HepG2 (cell line): ENCODE results near the gene ARFGAP3. TPM values are rescaled to one million over a fixed set of nuclear protein-coding genes. Genes with fewer than 3 reads are reported as not detected.

Experiments used
- BHLHE40 ChIP-seq: IDR thresholded peaks from 2 replicates; pipeline ENCODE4 v1.6.1; 2011; ENCODE audit warnings: low read length, improper control_type of control experiment
- DPF2 ChIP-seq: sonication (generic); formaldehyde crosslinking; IDR thresholded peaks from 2 replicates; pipeline ENCODE4 v1.4.0; 2020; ENCODE audit warnings: mild to moderate bottlenecking, low read depth, missing genetic modification reagents, borderline replicate concordance
- GPN1 ChIP-seq: sonication (generic); formaldehyde crosslinking; IDR thresholded peaks from 2 replicates; pipeline ENCODE4 v1.5.1; 2020; ENCODE audit warnings: missing genetic modification reagents, borderline replicate concordance
- HMG20B ChIP-seq: conservative IDR thresholded peaks from 2 replicates; pipeline ENCODE4 v1.6.1; 2016; ENCODE audit warnings: missing genetic modification reagents, missing compliant biosample characterization
- KLF16 ChIP-seq, 2 experiments: sonication (generic) in 1 of 2; formaldehyde crosslinking in 1 of 2; IDR thresholded peaks; 2 replicates each; pipeline versions ENCODE4 v1.6.1 to v1.8.0; 2016 to 2023; ENCODE audit warnings: missing genetic modification reagents in 2 of 2, missing compliant biosample characterization in 1 of 2
- MTA3 ChIP-seq: sonication (generic); formaldehyde crosslinking; IDR thresholded peaks from 2 replicates; pipeline ENCODE4 v1.4.0; 2020; ENCODE audit warnings: missing genetic modification reagents
- REPIN1 ChIP-seq: sonication (generic); formaldehyde crosslinking; IDR thresholded peaks from 2 replicates; pipeline ENCODE4 v1.8.0; 2022; ENCODE audit warnings: missing genetic modification reagents, low read depth, mild to moderate bottlenecking, borderline replicate concordance
- SMARCE1 ChIP-seq: fragments of 450-650 bp; IDR thresholded peaks from 2 replicates; pipeline ENCODE4 v1.6.1; 2017; ENCODE audit warnings: borderline replicate concordance
- ZBTB25 ChIP-seq: IDR thresholded peaks from 2 replicates; pipeline ENCODE4 v1.6.1; 2018; ENCODE audit warnings: missing genetic modification reagents
- ZC3H4 ChIP-seq: sonication (generic); formaldehyde crosslinking; IDR thresholded peaks from 2 replicates; pipeline ENCODE4 v1.4.0; 2020; ENCODE audit warnings: missing genetic modification reagents, borderline replicate concordance
- ZMAT3 ChIP-seq: sonication (generic); formaldehyde crosslinking; conservative IDR thresholded peaks from 2 replicates; pipeline ENCODE4 v1.7.0; 2021; ENCODE audit warnings: missing genetic modification reagents
- ZNF20 ChIP-seq: sonication (generic); formaldehyde crosslinking; IDR thresholded peaks from 2 replicates; pipeline ENCODE4 v1.4.0; 2020; ENCODE audit warnings: mild to moderate bottlenecking, moderate library complexity, missing genetic modification reagents
- ZNF24 ChIP-seq: fragments of 450-650 bp; IDR thresholded peaks from 2 replicates; pipeline ENCODE4 v1.6.1; 2017; ENCODE audit warnings: antibody characterized with exemption, mild to moderate bottlenecking
- ZNF354B ChIP-seq: sonication (generic); formaldehyde crosslinking; IDR thresholded peaks from 2 replicates; pipeline ENCODE4 v1.8.0; 2022; ENCODE audit warnings: mild to moderate bottlenecking, missing genetic modification reagents
- ZNF619 ChIP-seq: sonication (generic); formaldehyde crosslinking; IDR thresholded peaks from 2 replicates; pipeline ENCODE4 v1.4.0; 2020; ENCODE audit warnings: mild to moderate bottlenecking, missing genetic modification reagents
- ZNF713 ChIP-seq: sonication (generic); formaldehyde crosslinking; IDR thresholded peaks from 2 replicates; pipeline ENCODE4 v1.4.0; 2020; ENCODE audit warnings: mild to moderate bottlenecking, missing genetic modification reagents
- ZNF737 ChIP-seq: sonication (generic); formaldehyde crosslinking; IDR thresholded peaks from 2 replicates; pipeline ENCODE4 v1.5.0; 2020; ENCODE audit warnings: missing genetic modification reagents, mild to moderate bottlenecking, borderline replicate concordance
- ZNF883 ChIP-seq: sonication (generic); formaldehyde crosslinking; IDR thresholded peaks from 2 replicates; pipeline ENCODE4 v1.5.1; 2020; ENCODE audit warnings: mild to moderate bottlenecking, missing genetic modification reagents; ENCODE audit errors: not compliant biosample characterization
- polyA plus RNA-seq, 8 experiments: library from polyadenylated mRNA; depleted of rRNA in 3 of 8; stranded (reverse) in 7 of 8; unstranded in 1 of 8; fragments of >200 nt; fragmentation: Illumina TruSeq in 4 of 8; extraction: Trizol in 4 of 8; gene quantifications; 2 replicates each; pipeline versions ENCODE4 v1.2.1 to v1.2.3, GENCODE V29; 2011 to 2016; ENCODE audit warnings: low read depth in 4 of 8, missing spikeins in 1 of 8, mixed read lengths in 1 of 8; ENCODE audit not compliant: insufficient read depth in 1 of 8
- total RNA-seq, 5 experiments: library from RNA; depleted of rRNA; stranded (reverse); fragments of >200 nt; fragmentation: Illumina TruSeq; extraction: Trizol; gene quantifications; 2 replicates each; pipeline ENCODE4 v1.2.3, GENCODE V29; 2016; ENCODE audit warnings: low read depth in 1 of 5
- TF ChIP-seq, protein P1 (sequence below): IDR thresholded peaks from 2 replicates; pipeline ENCODE4 v1.6.1; 2016; ENCODE audit warnings: missing compliant biosample characterization, missing genetic modification reagents, borderline replicate concordance
- TF ChIP-seq, protein P2 (sequence below): sonication (generic); formaldehyde crosslinking; IDR thresholded peaks from 2 replicates; pipeline ENCODE4 v1.9.0; 2021; ENCODE audit warnings: missing genetic modification reagents, borderline replicate concordance
- TF ChIP-seq, protein P3 (sequence below): fragments of 450-650 bp; IDR thresholded peaks from 2 replicates; pipeline ENCODE4 v1.6.1; 2017; ENCODE audit warnings: mild to moderate bottlenecking

Gene ARFGAP3
- total and polyA plus RNA-seq, 2 of the 13 experiments (the other 11 are each of a cell fraction or from before 2014, with no cell fraction given) = 41.7 to 61.6 TPM

DNA sequence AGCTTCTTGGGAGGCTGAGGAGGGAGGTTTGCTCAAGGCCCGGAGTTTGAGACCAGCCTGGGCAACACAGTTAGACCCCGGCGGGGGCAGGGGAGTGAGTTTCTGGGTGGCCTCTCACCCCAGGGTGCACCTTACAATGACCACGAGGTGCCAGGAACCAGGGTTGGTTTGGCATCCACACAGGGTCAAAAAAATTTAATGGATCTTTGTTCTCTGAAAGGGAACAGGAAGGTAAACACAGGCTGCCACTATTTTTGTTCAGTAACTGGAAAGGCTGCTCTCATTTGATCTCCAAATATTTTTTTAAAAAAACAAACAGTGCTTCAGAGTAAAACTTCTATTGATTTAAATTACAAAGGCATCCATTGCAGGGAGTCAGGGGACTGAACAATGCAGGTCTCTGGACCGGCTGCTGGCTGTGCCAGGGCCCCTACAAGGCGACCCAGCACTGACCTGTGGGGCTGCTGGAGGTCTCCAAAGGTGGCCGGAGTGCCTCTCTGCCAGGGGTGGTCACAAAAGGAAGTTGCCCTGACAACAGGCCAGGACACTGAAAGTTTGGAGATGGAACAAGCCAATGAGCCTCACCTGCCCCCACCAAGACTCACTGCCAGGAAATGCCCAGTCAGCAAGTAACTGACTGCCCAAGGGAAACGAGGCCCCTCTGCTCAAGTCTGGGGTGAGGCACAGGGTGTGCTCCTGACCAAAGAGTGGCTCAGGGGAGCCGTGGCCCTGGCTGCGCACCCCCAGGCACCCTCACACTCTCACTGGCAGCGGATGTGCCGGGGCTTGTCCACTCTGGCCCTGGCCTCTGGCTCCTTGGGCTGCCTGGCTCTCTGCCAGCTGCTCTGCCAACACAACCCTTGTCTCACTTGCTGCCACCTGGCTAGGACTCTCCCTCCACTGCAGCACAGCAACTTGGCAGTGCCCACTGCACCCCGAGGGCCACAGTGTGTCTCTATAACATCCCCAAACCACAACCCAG, 51.8 kb downstream of the ARFGAP3 start (continued):
- TF ChIP-seq REPIN1 (CRISPR knock-in tag) (no peak), GPN1 (CRISPR knock-in tag) (no peak), ZNF713 (no peak), ZNF20 (CRISPR knock-in tag) (no peak), HMG20B (CRISPR knock-in tag) (no peak), SMARCE1 (no peak), ZNF619 (CRISPR knock-in tag) (no peak), KLF16 (CRISPR knock-in tag; IDR thresholded peaks at IDR 0.05) (peak in 1 of 2 experiments; percentile 26; a peak in 1 of 4 replicates), ZMAT3 (no peak), ZNF737 (no peak), ZNF354B (CRISPR knock-in tag) (no peak), MTA3 (CRISPR knock-in tag) (no peak), ZC3H4 (CRISPR knock-in tag) (no peak), BHLHE40 (no peak), ZBTB25 (CRISPR knock-in tag) (0 out of 2 replicates have a peak, but pooled peaks have one; percentile 21), DPF2 (CRISPR knock-in tag) (peak; percentile 72), ZNF883 (CRISPR knock-in tag) (no peak), ZNF24 (no peak)
- TF ChIP-seq, protein P1, sequence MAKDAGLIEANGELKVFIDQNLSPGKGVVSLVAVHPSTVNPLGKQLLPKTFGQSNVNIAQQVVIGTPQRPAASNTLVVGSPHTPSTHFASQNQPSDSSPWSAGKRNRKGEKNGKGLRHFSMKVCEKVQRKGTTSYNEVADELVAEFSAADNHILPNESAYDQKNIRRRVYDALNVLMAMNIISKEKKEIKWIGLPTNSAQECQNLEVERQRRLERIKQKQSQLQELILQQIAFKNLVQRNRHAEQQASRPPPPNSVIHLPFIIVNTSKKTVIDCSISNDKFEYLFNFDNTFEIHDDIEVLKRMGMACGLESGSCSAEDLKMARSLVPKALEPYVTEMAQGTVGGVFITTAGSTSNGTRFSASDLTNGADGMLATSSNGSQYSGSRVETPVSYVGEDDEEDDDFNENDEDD (CRISPR knock-in tag) = no peak
- TF ChIP-seq, protein P2, sequence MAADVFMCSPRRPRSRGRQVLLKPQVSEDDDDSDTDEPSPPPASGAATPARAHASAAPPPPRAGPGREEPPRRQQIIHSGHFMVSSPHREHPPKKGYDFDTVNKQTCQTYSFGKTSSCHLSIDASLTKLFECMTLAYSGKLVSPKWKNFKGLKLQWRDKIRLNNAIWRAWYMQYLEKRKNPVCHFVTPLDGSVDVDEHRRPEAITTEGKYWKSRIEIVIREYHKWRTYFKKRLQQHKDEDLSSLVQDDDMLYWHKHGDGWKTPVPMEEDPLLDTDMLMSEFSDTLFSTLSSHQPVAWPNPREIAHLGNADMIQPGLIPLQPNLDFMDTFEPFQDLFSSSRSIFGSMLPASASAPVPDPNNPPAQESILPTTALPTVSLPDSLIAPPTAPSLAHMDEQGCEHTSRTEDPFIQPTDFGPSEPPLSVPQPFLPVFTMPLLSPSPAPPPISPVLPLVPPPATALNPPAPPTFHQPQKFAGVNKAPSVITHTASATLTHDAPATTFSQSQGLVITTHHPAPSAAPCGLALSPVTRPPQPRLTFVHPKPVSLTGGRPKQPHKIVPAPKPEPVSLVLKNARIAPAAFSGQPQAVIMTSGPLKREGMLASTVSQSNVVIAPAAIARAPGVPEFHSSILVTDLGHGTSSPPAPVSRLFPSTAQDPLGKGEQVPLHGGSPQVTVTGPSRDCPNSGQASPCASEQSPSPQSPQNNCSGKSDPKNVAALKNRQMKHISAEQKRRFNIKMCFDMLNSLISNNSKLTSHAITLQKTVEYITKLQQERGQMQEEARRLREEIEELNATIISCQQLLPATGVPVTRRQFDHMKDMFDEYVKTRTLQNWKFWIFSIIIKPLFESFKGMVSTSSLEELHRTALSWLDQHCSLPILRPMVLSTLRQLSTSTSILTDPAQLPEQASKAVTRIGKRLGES (CRISPR knock-in tag) = no peak
- TF ChIP-seq, protein P3, sequence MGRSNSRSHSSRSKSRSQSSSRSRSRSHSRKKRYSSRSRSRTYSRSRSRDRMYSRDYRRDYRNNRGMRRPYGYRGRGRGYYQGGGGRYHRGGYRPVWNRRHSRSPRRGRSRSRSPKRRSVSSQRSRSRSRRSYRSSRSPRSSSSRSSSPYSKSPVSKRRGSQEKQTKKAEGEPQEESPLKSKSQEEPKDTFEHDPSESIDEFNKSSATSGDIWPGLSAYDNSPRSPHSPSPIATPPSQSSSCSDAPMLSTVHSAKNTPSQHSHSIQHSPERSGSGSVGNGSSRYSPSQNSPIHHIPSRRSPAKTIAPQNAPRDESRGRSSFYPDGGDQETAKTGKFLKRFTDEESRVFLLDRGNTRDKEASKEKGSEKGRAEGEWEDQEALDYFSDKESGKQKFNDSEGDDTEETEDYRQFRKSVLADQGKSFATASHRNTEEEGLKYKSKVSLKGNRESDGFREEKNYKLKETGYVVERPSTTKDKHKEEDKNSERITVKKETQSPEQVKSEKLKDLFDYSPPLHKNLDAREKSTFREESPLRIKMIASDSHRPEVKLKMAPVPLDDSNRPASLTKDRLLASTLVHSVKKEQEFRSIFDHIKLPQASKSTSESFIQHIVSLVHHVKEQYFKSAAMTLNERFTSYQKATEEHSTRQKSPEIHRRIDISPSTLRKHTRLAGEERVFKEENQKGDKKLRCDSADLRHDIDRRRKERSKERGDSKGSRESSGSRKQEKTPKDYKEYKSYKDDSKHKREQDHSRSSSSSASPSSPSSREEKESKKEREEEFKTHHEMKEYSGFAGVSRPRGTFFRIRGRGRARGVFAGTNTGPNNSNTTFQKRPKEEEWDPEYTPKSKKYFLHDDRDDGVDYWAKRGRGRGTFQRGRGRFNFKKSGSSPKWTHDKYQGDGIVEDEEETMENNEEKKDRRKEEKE = no peak
